ENCODE measurements around the gene ADGRB3.
A peak's percentile ranks its signal among the peaks of the same experiment; 100 is the strongest.

ADGRB3 gene

DNA sequence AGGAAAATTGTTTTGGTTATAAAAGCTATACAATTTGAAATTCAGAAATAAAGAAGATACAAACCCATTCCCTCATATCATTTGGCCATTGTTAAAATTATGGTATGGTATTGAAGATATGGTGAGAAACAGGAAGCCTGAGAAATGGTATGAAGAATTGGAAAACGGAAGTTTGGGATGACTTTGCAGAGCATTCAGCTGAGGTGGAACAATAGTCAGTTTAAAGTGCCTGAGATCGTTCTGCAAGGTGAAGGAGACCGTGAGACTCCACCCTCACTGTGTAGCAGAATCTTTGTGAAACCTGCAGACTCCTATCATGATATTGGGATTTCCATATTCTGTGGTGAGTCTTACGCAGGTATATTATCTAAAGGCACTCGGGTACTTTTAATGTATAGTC, 97.3 kb downstream of the ADGRB3 start:
- TF ChIP-seq, protein P1, sequence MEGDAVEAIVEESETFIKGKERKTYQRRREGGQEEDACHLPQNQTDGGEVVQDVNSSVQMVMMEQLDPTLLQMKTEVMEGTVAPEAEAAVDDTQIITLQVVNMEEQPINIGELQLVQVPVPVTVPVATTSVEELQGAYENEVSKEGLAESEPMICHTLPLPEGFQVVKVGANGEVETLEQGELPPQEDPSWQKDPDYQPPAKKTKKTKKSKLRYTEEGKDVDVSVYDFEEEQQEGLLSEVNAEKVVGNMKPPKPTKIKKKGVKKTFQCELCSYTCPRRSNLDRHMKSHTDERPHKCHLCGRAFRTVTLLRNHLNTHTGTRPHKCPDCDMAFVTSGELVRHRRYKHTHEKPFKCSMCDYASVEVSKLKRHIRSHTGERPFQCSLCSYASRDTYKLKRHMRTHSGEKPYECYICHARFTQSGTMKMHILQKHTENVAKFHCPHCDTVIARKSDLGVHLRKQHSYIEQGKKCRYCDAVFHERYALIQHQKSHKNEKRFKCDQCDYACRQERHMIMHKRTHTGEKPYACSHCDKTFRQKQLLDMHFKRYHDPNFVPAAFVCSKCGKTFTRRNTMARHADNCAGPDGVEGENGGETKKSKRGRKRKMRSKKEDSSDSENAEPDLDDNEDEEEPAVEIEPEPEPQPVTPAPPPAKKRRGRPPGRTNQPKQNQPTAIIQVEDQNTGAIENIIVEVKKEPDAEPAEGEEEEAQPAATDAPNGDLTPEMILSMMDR (IDR thresholded peaks at IDR 0.05): no peak
- no peak for DNase-seq (ENCODE audit: low spot score)
- Histone ChIP-seq H3K27ac (no peak overlapping the region), H3K4me3 (no peak overlapping the region)

DNA sequence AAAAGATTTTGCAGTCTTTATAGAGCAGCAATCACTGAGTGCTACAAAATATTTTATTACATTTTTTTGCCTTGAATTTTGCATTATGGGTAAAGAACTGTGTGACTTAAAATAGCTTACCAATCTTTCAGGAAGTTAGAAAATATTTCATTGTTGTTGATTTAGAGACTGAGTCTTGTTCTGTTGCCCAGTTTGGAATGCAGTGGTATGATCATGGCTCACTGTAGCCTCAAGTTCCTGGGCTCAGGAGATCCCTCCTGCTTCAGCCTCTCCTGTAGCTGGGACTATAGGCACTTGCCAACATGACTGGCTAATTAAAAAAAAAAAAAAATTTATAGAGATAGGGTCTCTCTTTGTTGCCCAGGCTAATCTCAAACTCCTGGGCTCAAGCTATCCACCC, 100.8 kb downstream of the ADGRB3 start:
- TF ChIP-seq, protein P1 (IDR thresholded peaks at IDR 0.05): no peak
- H3K4me3 ChIP-seq: peak overlapping the region; percentile 6
- no peak overlapping the region for H3K27ac ChIP-seq
- no peak for DNase-seq (ENCODE audit: low spot score)

DNA sequence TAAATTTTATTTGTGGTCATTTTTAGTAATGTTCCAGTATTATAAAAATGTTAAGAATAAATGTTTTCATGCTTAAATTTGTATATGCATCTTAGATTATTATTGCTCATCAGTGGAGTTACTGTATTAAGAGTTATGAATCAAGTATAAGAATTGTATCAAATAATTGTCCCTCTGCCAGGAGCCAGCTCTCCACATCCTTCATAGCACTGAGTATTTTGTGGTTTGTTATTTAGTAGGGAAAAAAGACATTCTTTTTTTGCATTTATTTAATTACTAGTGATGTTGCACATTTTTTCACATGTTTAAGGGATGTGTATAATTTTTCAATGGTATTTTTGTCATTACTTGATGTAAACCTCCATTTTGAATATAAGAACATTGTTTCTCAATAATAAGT, 102.0 kb downstream of the ADGRB3 start:
- H3K27ac ChIP-seq: no peak overlapping the region
- TF ChIP-seq, protein P1 (IDR thresholded peaks at IDR 0.05): no peak
- DNase-seq (ENCODE audit: low spot score): no peak
- H3K4me3 ChIP-seq: no peak overlapping the region

DNA sequence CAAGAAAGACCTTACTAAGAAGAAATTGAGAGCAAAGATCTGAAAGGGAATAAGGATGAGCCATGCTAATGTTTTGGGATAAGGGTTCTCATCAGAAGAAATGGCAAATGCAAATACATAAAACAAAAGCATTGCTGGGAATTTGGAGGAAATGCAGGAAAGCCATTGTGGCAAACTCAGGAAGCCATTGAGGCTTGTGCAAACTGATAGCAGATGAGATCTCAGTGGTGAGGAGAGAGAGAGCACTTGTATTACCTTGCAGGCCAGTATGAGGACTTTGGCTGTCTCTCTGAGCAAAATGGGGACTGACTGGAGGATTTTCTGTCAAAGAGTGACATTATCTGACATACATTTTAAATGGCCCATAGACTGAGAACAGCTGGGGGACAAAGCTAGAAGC, 103.0 kb downstream of the ADGRB3 start:
- H3K27ac ChIP-seq: no peak overlapping the region
- no peak overlapping the region for H3K4me3 ChIP-seq
- DNase-seq (ENCODE audit: low spot score): no peak
- TF ChIP-seq, protein P1 (IDR thresholded peaks at IDR 0.05): no peak

DNA sequence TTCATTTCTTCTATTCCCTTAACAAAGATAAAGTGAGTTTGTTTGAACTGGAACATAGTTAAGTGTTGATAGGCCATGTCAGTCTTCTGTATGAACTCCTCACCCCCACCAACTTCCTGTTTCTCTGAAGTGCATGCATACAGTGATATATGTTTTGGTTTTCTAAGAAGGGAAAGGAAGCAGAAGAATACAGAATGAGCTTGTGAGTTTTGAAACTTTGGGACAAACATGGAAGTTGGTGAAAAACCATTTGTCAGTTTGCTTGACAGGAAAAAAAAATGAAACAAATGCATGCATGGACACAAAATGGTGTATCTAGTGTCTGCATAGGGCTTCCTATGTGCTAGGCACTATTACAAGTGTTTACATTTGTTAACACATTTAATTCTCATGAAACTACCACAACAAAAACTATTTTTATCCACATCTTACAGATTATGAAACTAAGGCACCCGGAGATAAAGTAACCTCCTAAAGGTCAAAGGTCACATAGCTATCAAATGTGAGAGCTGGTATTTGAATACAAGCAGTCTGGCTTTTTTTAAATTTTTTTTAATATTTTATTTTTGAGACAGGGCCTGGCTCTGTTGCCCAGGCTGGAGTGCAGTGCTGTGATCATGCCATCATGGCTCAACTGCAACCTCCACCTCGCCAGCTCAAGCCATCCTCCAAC, 105.9 kb downstream of the ADGRB3 start:
- TF ChIP-seq, protein P1 (IDR thresholded peaks at IDR 0.05): no peak
- no peak for DNase-seq (ENCODE audit: low spot score)
- no peak overlapping the region for H3K27ac ChIP-seq
- no peak overlapping the region for H3K4me3 ChIP-seq

DNA sequence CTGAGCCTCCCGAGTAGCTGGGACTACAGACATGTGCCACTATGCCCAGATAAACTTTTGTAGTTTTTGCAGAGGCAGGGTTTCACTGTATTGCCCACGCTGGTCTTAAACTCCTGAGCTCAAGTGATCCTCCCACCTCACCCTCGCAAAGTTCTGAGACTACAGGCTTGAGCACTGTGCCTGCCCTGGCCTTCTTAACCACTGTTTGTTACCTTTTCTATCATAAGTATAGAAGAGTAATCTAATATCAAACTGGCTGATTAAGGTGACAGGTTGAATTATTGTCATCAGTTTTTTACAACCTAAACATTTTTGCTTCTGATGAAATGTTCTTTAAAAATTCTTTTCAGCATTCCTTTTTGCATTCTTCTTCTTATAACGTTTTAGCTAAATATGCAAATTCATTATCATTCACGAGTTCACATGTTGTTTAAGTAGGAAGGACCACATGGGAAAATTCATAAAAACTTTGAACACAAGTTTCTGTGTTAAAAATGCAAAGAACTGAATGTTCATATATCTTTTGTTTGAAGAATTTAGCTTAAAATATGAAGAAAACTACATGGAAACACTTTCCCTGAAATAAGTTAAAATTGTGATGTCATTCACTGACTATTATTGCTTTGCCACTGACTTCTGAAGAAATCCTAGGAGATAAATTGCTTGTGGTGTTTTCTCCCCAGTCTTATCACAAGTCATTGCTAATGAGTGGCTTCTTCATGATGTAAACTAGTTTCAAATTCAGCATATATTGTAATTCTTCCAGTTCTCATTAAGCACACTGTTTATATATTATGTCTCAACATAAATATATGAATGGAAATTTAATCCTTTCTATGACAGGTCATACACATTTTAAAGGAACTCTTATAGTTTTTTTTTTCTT, 106.7 kb downstream of the ADGRB3 start:
- no peak for DNase-seq (ENCODE audit: low spot score)
- TF ChIP-seq, protein P1 (IDR thresholded peaks at IDR 0.05): no peak
- H3K27ac ChIP-seq: no peak overlapping the region

More for the DNA sequence above, 106.7 kb downstream of the ADGRB3 start:
- no peak overlapping the region for H3K4me3 ChIP-seq

Data from coronary artery (tissue), 2 donors.